HG02870 (cell line): ENCODE data around the gene ERP27.

ENCODE experiments used
- ATAC-seq: cut with Tn5 transposase; IDR thresholded peaks from one replicate; pipeline ENCODE4 v1.9.1; 2021; ENCODE audit warnings: mild to moderate bottlenecking, moderate library complexity; ENCODE audit not compliant: unreplicated experiment

ERP27 gene

GRCh38 chr12:14904854-14905253, 33.5 kb downstream of the ERP27 start:
- no peak for ATAC-seq

GRCh38 chr12:14903386-14904098, 34.8 kb downstream of the ERP27 start:
- ATAC-seq = no peak

DNA sequence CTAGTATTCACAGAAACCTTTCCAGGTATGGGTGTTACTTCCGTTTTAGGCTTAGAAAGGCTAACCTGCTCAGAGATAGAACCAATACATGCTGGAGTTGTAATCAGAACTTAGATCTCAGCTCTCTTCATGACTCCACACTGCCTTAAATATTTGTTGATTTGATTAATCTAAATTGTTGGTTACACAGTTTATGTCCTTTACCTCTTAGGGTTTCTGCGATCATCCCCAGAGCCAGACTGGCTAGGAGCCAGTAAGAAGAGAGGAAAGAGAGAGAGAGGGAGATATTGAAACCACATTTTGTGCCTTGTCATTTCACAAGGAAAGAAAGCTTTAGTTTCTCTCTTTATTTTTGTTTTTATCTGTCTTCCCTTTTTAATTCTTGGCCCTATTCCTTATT, 35.9 kb downstream of the ERP27 start:
- ATAC-seq = no peak

DNA sequence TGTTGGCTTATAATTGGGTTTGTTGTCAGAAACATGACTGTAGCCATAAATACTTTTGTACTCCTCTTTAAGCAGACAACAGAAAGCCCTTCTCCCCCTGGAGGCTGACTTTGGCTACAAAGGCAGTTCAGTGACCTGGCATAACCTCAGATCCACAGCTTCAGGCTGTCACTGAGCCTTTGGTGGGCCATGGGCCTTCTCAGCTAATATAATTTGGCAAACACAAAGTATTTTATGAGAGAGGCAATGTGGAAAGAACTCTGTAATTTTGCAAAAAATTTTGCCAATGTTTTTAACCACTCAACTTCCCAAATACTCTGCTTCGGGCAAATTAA, 37.1 kb downstream of the ERP27 start:
- ATAC-seq = no peak

- ATAC-seq = no peak
Observed at GRCh38 chr12:14900521-14901227, 37.7 kb downstream of the ERP27 start.

- ATAC-seq = no peak
Observed at GRCh38 chr12:14896521-14897169, 41.7 kb downstream of the ERP27 start.

DNA sequence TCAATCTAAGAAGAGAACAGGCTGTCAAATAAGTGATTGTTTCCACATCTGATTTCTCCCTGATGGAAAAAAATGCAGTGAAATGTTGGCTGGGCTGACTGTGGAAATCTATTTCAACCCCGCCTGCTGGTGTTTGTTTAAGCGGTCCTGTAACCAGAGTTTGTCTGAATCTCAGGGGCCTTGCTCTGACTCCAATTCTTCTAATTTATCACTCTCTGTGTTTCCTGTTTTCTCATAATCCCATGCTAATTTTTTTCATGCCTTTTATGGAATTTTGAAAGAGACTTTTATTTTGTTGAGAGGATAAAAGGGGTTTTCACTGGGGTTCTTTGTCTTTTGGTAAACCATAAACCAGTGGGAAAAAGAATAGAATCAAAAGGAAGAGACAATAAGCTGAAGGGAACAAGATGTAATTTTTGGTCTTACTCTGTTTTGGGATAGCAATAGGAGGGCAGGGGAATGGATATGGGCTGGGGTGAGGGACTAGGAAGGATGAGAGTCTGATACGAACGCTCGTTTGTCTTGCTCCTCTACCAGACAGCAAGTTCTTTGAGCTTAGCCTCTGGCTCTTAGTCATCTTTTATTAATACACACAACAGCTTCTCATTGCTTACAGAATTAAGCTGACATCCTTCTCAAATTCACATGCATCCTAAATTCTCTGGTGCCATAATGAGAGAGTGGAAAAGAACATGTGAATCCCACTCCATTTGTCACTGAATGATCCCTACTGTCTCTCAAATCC, 44.7 kb downstream of the ERP27 start:
- ATAC-seq = no peak

- ATAC-seq = no peak
Observed at GRCh38 chr12:14892726-14893505, 45.4 kb downstream of the ERP27 start.

GRCh38 chr12:14890701-14891100, 47.6 kb downstream of the ERP27 start:
- ATAC-seq = no peak

GRCh38 chr12:14886271-14886670, 52.1 kb downstream of the ERP27 start:
- no peak for ATAC-seq

GRCh38 chr12:14885718-14886221, 52.6 kb downstream of the ERP27 start, which contains the start of gene MGP:
Gene MGP, minus strand, starts transcription at chr12:14885854. Its CDS starts 63 bp downstream, at chr12:14885791.
- ATAC-seq = no peak

DNA sequence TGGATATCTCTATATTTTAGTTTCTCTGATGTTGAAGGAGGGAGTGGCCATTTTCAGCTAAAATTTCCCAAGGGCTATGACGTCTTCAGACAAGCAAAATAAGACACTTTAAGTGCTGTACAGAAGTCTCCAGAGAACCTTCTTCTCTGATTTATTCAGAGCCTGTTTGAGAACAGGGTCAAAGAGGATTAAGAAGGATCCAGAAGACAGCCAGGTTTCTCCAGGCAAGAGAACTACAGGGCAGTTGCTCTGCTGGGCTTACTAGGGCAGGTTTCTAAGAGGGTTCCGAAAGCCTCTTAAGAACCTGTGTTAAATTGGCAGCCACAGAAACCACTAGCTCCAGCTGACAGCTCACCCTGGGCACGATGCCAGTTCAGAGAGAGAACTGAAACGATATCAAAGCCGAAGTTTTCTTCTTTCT, 53.9 kb downstream of the ERP27 start:
- peak; percentile 88 for ATAC-seq

- no peak for ATAC-seq
Observed at GRCh38 chr12:14883686-14884085, 54.7 kb downstream of the ERP27 start.

GRCh38 chr12:14880890-14881453, 57.4 kb downstream of the ERP27 start:
- no peak for ATAC-seq

DNA sequence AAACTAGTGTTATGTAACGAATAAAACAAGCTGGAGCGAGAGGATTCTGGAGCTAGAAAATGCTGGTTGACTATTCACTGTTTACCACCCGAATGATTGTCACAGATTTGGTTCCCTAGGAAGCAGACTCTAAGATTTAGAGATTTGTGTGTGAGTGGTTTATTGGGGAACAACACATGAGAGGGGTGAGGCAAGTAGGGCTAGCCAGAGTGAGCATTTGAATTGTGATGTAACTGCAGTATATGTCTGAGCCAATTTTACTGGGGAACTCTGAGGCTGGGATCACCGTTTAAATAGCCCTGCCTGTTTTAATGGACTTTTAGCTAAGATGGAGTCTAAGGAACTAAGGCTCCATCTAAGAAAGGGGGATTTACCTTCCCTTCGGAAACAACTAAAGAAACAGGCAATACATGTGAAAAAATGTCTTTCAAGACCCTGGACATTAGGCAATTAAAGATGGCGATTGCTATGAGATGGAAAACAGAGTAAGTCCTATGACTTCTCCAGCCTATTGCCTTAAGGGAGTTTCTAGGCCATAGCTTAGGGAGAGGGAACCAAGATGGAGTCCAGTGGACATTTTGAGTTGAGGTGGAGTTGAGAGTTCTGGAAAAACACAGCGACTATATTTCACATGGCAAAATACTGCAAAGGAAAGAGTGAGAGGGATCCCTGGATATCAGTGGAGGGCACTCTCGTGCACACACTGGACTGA, 59.0 kb downstream of the ERP27 start:
- ATAC-seq = no peak

- ATAC-seq = no peak
Observed at GRCh38 chr12:14878488-14878887, 59.8 kb downstream of the ERP27 start.

DNA sequence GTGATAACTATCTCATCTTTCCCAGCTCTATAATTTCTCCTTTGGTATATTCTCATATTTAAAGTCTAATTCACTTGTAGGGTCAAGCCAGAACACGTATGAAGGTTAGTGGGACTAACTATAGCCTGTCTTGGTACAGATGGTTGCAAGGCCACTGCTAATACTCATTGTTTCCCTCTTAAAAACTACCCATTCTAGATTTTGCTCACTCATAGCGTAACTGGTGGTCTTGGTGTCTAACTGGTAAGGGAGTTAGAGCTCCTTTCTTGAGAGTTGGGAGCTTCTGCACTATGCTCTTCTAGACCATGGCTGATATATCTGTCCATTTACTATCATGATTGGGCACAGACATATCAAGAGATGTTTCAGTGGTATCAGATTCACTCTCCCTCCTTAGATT, 61.5 kb downstream of the ERP27 start:
- peak; percentile 55 for ATAC-seq

GRCh38 chr12:14874882-14875281, 63.5 kb downstream of the ERP27 start:
- ATAC-seq = no peak

DNA sequence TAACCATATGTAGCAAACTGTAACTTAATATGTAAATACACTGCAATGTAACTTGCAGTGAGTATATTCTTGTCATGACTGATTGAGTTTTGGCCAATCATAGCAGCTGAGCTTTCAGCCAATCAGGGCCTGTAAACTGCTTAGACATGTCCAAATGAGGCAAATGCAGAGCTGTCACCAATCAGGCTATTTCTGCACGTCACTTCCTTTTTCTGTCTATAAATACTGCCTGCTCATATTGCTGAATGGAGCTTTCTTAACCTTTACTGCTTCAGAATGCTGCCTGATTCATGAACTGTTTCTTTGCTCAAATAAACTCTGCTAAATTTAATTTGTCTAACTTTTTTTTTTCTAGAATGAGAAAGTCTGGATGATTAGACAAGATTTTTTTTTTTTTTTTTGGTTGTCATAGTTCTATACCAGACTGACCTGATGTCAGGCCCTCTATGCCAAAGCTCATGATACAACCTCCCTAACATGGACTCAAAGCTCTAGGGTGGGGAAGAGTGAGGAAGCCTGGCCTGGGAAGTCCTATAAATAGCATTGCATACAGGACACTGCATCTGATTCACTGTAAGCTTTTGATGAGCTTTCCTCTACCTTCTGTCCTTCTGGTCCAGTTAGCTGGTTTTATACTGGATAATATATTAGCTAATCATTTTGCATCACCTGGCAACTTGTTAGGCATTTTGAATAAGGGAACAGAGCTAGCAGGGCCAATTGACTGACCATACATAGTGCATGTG, 64.7 kb downstream of the ERP27 start:
- no peak for ATAC-seq
